ENCODE results near the gene ADCK2. TPM values are rescaled to one million over a fixed set of nuclear protein-coding genes. Genes with fewer than 3 reads are reported as not detected.
"Not testable (repeated sequence)": the region's sequence is repeated elsewhere in the genome, so short reads cannot be mapped to it uniquely, and the experiment has no call there.

The ADCK2 gene
- total RNA-seq, 1 donor from 2014 or later, result 12.4 TPM

DNA sequence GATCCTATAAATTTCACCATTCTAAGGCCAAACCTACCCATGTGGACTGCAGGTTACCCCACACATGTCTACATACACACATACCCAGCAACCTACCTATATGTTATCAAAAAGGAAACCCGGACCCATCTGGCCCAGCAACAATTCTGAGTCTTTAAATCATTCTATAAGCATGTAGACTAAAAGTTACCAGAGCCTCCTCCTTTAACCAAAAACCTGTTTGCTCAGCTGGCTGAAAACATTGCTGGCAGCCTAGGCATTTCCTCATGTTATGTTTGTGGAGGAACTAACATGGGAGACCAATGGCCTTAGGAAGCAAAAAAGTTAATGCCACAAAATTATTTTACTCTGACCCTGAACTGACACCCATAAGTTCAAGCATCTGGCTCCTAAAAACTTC is 5.3 kb upstream of the ADCK2 start:
- Histone ChIP-seq H2AFZ (ENCODE audit: low read depth, low read length) (no peak overlapping the region), H3K27me3 (ENCODE audit: insufficient read depth, low read length) (no peaks in the 10 kb centered on the region), H3K4me3 (ENCODE audit: insufficient read depth, low read depth, low read length) (no peak overlapping the region), H3K4me2 (ENCODE audit: low read length) (no peak overlapping the region), H3K79me2 (ENCODE audit: insufficient read depth, low read length) (no peaks in the 10 kb centered on the region), H3K9ac (ENCODE audit: low read length) (no peak overlapping the region), H3K9me3 (ENCODE audit: insufficient read depth, low read depth, low read length) (no peaks in the 10 kb centered on the region), H4K20me1 (ENCODE audit: insufficient read depth, low read length) (no peaks in the 10 kb centered on the region), H3K4me1 (ENCODE audit: insufficient read depth, low read length) (no peaks in the 10 kb centered on the region), H3K27ac (ENCODE audit: low read depth, low read length) (no peak overlapping the region), H3K36me3 (ENCODE audit: insufficient read depth, low read length) (no peaks in the 10 kb centered on the region)
- no peak for FAIRE-seq
- H3K27me3 Mint-ChIP-seq (ENCODE audit: low read depth, unreplicated experiment), result peaks cover 7% of the 10 kb centered on the region
- no peak for TF ChIP-seq EZH2 (IDR thresholded peaks at IDR 0.05; ENCODE audit: insufficient read depth, low read length)
- TF ChIP-seq, protein P1, sequence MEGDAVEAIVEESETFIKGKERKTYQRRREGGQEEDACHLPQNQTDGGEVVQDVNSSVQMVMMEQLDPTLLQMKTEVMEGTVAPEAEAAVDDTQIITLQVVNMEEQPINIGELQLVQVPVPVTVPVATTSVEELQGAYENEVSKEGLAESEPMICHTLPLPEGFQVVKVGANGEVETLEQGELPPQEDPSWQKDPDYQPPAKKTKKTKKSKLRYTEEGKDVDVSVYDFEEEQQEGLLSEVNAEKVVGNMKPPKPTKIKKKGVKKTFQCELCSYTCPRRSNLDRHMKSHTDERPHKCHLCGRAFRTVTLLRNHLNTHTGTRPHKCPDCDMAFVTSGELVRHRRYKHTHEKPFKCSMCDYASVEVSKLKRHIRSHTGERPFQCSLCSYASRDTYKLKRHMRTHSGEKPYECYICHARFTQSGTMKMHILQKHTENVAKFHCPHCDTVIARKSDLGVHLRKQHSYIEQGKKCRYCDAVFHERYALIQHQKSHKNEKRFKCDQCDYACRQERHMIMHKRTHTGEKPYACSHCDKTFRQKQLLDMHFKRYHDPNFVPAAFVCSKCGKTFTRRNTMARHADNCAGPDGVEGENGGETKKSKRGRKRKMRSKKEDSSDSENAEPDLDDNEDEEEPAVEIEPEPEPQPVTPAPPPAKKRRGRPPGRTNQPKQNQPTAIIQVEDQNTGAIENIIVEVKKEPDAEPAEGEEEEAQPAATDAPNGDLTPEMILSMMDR (IDR thresholded peaks at IDR 0.05; ENCODE audit: insufficient read depth, low read depth, low read length), result no peak
- no peak overlapping the region for H3K4me3 Mint-ChIP-seq (ENCODE audit: unreplicated experiment)
- H3K4me1 Mint-ChIP-seq (ENCODE audit: low read depth, unreplicated experiment), result peaks cover 4% of the 10 kb centered on the region
- no peaks in the 10 kb centered on the region for H3K9me3 Mint-ChIP-seq (ENCODE audit: unreplicated experiment)
- H3K27ac Mint-ChIP-seq (ENCODE audit: unreplicated experiment), result no peak overlapping the region
- DNase-seq (ENCODE audit: low read depth), result no peak
- H3K36me3 Mint-ChIP-seq (ENCODE audit: low read depth, unreplicated experiment), result no peaks in the 10 kb centered on the region

DNA sequence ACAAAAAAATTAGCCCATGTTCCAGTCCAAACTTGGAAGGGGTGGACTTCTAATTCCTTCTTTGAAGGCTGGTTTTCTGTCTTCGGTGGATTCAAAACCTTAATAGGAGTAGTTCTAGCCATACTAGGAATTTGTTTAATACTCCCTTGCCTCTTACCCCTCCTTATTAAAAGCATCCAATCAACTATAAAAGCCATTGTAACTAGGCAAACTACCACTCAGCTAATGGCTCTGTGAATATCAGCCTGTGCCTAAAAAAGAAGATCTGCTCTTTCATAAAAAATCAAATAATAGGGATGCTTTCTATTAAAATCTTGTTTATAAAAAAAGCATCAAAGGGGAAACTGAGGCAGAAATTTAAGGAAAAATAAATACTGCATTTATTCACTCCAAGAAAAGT is 4.1 kb upstream of the ADCK2 start:
- Mint-ChIP-seq H3K27me3 (ENCODE audit: low read depth, unreplicated experiment) (peaks cover 4% of the 10 kb centered on the region), H3K4me1 (ENCODE audit: low read depth, unreplicated experiment) (peaks cover 4% of the 10 kb centered on the region), H3K27ac (ENCODE audit: unreplicated experiment) (no peak overlapping the region), H3K4me3 (ENCODE audit: unreplicated experiment) (no peak overlapping the region), H3K36me3 (ENCODE audit: low read depth, unreplicated experiment) (no peaks in the 10 kb centered on the region), H3K9me3 (ENCODE audit: unreplicated experiment) (no peaks in the 10 kb centered on the region)
- H3K27me3 ChIP-seq (ENCODE audit: insufficient read depth, low read length), result no peaks in the 10 kb centered on the region
- no peak overlapping the region for H3K9ac ChIP-seq (ENCODE audit: low read length)
- H3K9me3 ChIP-seq (ENCODE audit: insufficient read depth, low read depth, low read length), result no peaks in the 10 kb centered on the region
- H3K4me1 ChIP-seq (ENCODE audit: insufficient read depth, low read length), result peaks cover 5% of the 10 kb centered on the region
- FAIRE-seq (no peak), DNase-seq (ENCODE audit: low read depth) (no peak)
- H3K36me3 ChIP-seq (ENCODE audit: insufficient read depth, low read length), result no peaks in the 10 kb centered on the region
- no peak overlapping the region for H3K4me3 ChIP-seq (ENCODE audit: insufficient read depth, low read depth, low read length)
- H2AFZ ChIP-seq (ENCODE audit: low read depth, low read length), result no peak overlapping the region
- no peak overlapping the region for H3K4me2 ChIP-seq (ENCODE audit: low read length)
- no peaks in the 10 kb centered on the region for H4K20me1 ChIP-seq (ENCODE audit: insufficient read depth, low read length)
- no peaks in the 10 kb centered on the region for H3K79me2 ChIP-seq (ENCODE audit: insufficient read depth, low read length)
- no peak overlapping the region for H3K27ac ChIP-seq (ENCODE audit: low read depth, low read length)
- TF ChIP-seq, protein P1 (IDR thresholded peaks at IDR 0.05; ENCODE audit: insufficient read depth, low read depth, low read length), result no peak
- TF ChIP-seq EZH2 (IDR thresholded peaks at IDR 0.05; ENCODE audit: insufficient read depth, low read length), result no peak

DNA sequence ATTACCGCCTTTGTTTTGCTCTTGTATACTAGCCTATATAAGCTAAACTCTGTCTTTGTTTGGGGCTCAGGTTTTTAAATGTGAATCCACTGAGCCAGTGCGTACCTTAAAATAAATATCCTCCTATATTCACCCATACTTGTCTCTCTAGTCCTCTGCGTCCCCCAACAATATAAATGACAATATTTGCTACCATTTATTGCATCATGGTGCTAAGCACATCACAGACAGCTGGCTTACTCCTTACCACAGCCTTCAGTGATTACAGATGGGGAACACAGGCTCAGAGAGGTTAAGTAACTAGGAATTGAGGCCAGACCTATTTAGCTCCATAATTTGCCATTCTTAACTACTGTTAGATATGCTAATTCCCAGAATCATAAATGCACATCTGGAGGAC is 3.4 kb upstream of the ADCK2 start:
- Mint-ChIP-seq H3K27me3 (ENCODE audit: low read depth, unreplicated experiment) (peaks cover 4% of the 10 kb centered on the region), H3K27ac (ENCODE audit: unreplicated experiment) (no peak overlapping the region), H3K4me3 (ENCODE audit: unreplicated experiment) (no peak overlapping the region), H3K9me3 (ENCODE audit: unreplicated experiment) (no peaks in the 10 kb centered on the region), H3K36me3 (ENCODE audit: low read depth, unreplicated experiment) (no peaks in the 10 kb centered on the region), H3K4me1 (ENCODE audit: low read depth, unreplicated experiment) (peaks cover 4% of the 10 kb centered on the region)
- Histone ChIP-seq H3K4me3 (ENCODE audit: insufficient read depth, low read depth, low read length) (no peak overlapping the region), H3K79me2 (ENCODE audit: insufficient read depth, low read length) (no peaks in the 10 kb centered on the region), H3K4me2 (ENCODE audit: low read length) (no peak overlapping the region), H3K36me3 (ENCODE audit: insufficient read depth, low read length) (no peaks in the 10 kb centered on the region), H3K27ac (ENCODE audit: low read depth, low read length) (no peak overlapping the region), H3K4me1 (ENCODE audit: insufficient read depth, low read length) (peaks cover 8% of the 10 kb centered on the region), H4K20me1 (ENCODE audit: insufficient read depth, low read length) (no peaks in the 10 kb centered on the region), H3K27me3 (ENCODE audit: insufficient read depth, low read length) (no peaks in the 10 kb centered on the region), H3K9me3 (ENCODE audit: insufficient read depth, low read depth, low read length) (no peaks in the 10 kb centered on the region), H3K9ac (ENCODE audit: low read length) (no peak overlapping the region), H2AFZ (ENCODE audit: low read depth, low read length) (no peak overlapping the region)
- DNase-seq (ENCODE audit: low read depth), result no peak
- TF ChIP-seq, protein P1 (IDR thresholded peaks at IDR 0.05; ENCODE audit: insufficient read depth, low read depth, low read length), result no peak
- TF ChIP-seq EZH2 (IDR thresholded peaks at IDR 0.05; ENCODE audit: insufficient read depth, low read length), result no peak
- FAIRE-seq, result no peak

DNA sequence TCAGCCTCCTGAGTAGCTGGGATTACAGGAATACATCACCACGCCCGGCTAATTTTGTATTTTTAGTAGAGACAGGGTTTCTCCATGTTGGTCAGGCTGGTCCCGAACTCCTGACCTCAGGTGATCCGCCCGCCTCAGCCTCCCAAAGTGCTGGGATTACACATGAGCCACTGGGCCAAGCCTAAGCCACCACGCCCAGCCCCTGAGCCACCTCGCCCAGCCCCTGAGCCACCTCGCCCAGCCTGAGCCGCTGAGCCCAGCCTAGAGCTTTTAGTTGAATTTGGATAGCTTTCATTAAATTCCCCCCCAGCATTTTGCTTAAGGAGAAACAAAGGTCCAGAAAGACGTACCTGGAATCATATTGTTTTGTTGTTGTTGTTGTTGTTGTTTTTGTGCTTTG is 2.9 kb upstream of the ADCK2 start:
- not testable (repeated sequence) for DNase-seq (ENCODE audit: low read depth); H3K27ac ChIP-seq (ENCODE audit: low read depth, low read length); H3K9me3 ChIP-seq (ENCODE audit: insufficient read depth, low read depth, low read length); H3K36me3 Mint-ChIP-seq (ENCODE audit: low read depth, unreplicated experiment); H3K4me1 Mint-ChIP-seq (ENCODE audit: low read depth, unreplicated experiment); H3K27ac Mint-ChIP-seq (ENCODE audit: unreplicated experiment); H3K36me3 ChIP-seq (ENCODE audit: insufficient read depth, low read length); H4K20me1 ChIP-seq (ENCODE audit: insufficient read depth, low read length); H3K79me2 ChIP-seq (ENCODE audit: insufficient read depth, low read length); H3K27me3 ChIP-seq (ENCODE audit: insufficient read depth, low read length); H3K4me1 ChIP-seq (ENCODE audit: insufficient read depth, low read length); H3K4me3 Mint-ChIP-seq (ENCODE audit: unreplicated experiment); H3K27me3 Mint-ChIP-seq (ENCODE audit: low read depth, unreplicated experiment); H3K9ac ChIP-seq (ENCODE audit: low read length); H3K4me2 ChIP-seq (ENCODE audit: low read length); H3K9me3 Mint-ChIP-seq (ENCODE audit: unreplicated experiment); H3K4me3 ChIP-seq (ENCODE audit: insufficient read depth, low read depth, low read length); H2AFZ ChIP-seq (ENCODE audit: low read depth, low read length); FAIRE-seq
